Activated CD4-positive, alpha-beta T cell treated with anti-CD3 and anti-CD28 coated beads for 1 hour (primary cell): ENCODE measurements around the gene NDFIP2.

Source experiments
- DNase-seq: peaks from one replicate; pipeline ENCODE4 v3.0.0-alpha.2; 2020

NDFIP2 gene, protein sequence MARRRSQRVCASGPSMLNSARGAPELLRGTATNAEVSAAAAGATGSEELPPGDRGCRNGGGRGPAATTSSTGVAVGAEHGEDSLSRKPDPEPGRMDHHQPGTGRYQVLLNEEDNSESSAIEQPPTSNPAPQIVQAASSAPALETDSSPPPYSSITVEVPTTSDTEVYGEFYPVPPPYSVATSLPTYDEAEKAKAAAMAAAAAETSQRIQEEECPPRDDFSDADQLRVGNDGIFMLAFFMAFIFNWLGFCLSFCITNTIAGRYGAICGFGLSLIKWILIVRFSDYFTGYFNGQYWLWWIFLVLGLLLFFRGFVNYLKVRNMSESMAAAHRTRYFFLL

DNA sequence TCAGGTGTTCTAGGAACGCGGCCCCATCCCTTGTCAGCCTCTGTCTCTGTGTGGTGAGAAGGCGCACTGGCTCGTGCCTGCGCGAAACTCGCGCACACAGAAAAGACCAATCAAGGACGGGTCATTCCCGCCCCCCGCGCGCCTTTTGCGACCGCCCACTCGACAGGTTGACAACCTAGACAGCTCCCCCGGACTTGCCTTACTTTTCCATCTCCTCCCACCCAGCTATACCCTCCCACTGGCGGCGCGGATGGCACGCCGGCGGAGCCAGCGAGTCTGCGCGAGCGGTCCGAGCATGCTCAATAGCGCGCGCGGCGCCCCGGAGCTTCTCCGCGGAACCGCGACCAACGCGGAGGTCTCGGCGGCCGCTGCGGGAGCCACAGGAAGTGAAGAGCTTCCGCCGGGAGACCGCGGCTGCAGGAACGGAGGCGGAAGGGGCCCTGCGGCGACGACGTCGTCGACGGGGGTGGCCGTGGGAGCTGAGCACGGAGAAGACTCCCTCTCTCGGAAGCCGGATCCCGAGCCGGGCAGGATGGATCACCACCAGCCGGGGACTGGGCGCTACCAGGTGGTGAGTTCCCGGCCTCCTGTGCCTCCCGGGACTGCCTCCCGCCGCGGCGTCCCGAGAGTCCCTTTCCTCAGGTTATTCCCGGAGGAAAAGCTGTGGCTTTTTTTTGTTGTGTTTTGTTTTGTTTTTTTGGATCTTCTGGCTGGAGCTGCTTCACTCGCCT is at the start of gene NDFIP2:
NDFIP2 (plus strand) TSS at position 202 of the 731 bp plus-strand sequence; CDS start at position 251, 49 bp downstream.
- DNase-seq, result peak; percentile 76

DNA sequence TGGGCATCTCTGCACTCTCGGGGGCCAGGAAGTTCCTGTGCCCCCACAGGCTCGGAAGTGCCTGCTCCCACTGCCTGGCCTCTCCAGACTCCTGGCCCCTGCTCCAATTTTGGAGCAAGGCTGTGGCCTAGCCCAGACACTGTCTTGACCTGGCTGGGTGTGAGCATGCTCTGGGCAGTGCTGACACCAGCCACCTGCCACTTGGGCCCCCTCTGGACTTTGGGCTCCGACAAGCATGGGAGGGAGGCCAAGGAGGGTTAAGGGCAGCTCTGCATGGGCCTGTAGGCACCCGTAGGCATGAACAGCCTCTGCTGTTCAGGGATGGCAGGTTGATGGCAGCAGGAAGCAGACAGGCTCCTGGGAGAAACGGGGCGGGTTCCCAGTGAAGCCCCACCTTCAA is 48.9 kb upstream of the NDFIP2 start:
- DNase-seq, result no peak

DNA sequence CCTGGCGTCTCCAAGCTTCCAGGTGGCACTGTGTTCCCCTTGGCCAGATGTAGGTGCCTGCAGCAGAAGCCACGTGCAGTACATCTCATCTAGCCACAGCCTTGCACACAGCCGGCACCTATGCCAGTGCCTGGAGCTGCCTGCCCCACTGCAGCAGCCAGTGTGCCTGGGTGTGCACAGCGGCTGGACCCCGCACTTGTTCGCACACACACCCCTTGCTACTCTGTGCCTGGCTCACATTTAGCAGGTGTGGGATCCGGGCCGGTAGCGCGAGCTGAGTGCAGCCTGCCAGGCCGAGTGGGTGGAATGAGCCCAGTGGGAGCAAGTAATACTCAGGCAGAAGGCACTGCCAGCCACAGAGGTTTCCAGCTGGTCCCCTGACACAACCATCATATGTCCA is 48.0 kb upstream of the NDFIP2 start:
- DNase-seq, result no peak

GRCh38 chr13:79434556-79434955 is 46.4 kb upstream of the NDFIP2 start:
- DNase-seq, result no peak

- no peak for DNase-seq
Measured at GRCh38 chr13:79435561-79435990, 45.4 kb upstream of the NDFIP2 start.

- no peak for DNase-seq
Measured at GRCh38 chr13:79439275-79439674, 41.7 kb upstream of the NDFIP2 start.

DNA sequence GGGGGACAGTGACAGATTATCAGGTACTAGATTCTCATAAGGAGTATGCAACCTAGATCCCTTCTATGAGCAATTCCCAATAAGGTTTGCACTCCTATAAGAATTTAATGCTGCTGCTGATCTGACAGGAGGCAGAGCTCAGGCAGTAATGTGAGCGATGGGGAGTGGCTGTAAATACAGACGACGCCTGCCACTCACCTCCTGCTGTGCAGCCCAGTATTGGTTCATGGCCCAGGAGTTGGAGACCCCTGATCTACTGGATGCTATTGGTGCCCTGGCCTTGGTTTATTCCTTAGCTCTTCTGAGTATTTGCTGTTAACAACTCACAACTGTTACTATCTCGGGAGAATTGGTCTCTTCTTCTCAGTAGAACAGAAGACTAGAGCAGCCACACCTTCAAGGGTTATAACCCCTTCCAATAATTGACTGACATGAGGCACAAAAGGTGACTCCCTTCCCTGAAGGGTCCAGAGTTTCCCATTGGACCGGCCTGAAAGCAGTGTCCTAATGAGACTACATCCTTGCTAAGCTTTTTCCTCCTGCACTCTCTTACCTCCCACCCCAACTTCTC is 39.9 kb upstream of the NDFIP2 start:
- DNase-seq, result no peak

GRCh38 chr13:79442221-79442620 is 38.7 kb upstream of the NDFIP2 start:
- DNase-seq, result no peak

DNA sequence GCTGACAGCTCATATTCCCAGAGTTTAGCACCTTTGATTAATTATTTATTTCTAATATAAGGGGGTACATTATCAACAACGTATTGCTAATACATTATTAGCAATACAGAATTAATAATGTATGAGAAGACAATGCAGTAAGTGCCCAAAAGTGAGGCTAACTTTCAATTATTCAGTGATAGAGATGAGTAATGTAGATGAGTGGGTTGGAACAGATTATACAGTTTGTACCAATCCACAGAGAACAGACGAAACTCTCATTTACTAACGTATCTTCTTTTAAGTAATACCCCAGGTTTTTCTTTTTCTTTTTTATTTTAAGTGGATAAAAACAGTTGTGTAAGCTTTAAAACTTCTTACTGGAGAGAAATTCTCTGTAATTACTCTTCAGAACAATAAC is 38.2 kb upstream of the NDFIP2 start:
- no peak for DNase-seq

GRCh38 chr13:79445968-79446645 is 34.8 kb upstream of the NDFIP2 start:
- DNase-seq, result no peak

DNA sequence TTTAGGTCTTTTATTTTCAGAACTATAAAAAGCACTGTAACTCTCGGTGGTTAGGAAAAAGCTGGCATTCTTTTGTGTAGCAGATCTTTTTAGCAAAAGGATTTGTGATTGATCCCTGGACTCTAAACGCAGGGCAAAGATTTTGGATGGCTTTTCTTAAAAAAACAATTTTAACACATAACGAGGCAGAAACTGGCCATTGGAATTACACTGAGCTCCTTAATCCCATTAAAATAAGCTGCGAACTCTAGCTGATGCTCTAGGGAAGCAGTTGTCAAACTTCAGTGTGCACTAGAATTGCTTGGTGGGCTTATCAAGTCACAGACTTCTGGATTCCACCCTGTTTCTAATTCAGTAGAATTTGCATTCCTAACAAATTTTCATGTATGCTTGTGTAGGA is 33.8 kb upstream of the NDFIP2 start:
- DNase-seq, result no peak

DNA sequence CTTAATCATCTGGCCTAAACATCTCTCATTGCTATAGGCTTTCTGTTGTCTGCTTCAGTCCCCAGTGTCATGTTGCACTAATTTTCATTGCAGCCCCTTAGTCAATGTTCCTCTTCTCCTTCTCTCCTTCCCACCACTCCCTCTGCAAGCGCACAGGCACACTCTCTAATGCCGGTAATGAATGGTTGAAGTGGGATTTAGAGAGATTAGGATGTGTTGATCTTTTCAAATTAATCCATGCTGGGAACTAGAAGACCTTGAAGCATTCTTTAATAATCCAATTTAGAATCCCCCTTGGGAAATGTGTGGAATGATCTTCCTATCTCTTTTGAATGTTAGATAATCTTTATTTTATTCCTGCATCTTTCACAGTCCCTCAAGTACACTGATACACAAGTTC is 33.2 kb upstream of the NDFIP2 start:
- DNase-seq, result no peak

GRCh38 chr13:79448413-79448812 is 32.5 kb upstream of the NDFIP2 start:
- no peak for DNase-seq

GRCh38 chr13:79450110-79450509 is 30.8 kb upstream of the NDFIP2 start:
- DNase-seq, result no peak

DNA sequence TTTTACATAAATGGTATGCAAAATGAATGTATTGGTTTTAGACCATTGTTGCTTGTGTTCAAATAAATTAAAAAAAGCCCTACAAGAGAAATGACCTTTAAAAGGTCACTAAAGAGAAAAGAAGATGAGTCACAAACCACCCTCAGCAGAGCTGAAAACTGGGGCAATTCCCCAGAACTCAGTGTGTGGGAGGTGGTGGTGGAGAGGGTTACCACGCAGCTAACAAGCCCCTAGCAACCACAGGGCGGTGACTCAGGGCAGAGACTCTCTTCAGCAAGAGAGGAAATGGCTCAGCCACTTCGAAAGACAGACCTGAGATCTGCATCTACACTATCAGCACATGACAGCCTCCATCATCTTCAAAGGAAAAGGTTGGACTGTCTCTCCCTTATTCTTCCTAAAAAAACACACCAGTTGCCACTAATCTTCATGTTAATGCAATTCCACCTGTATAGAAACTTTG is 29.4 kb upstream of the NDFIP2 start:
- DNase-seq, result peak; percentile 82

DNA sequence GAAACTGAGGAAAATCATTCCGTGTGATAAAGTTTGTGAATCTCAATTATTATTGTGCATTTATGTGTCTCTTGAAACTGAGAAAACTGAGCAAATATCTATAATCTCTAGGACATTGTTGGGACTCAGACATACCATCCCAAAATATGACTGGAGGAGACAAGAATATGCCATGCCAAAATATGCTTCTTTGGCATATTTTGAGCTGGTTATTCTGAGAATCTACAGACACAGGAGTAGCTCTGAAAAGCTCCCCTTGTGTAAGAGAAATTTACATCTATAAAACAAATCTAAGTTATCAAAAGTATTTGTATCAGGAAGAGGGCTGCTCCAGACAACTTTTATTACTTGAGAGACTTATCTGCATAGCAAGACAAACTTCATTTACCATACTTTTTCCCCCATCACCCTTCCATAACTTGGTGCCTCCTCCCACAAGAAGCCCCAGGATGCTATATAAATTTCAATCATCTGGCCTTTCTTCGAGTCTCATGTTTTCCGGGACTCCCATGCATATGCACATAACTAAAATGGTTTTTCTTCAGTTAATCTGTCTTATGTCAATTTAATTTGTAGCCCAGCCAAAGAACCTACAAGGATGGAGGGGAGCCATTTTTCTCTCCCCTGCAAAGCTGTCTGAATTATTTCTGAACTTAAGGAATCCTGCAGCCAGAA is 28.6 kb upstream of the NDFIP2 start:
- DNase-seq, result no peak

GRCh38 chr13:79455331-79455730 is 25.6 kb upstream of the NDFIP2 start:
- DNase-seq, result no peak

DNA sequence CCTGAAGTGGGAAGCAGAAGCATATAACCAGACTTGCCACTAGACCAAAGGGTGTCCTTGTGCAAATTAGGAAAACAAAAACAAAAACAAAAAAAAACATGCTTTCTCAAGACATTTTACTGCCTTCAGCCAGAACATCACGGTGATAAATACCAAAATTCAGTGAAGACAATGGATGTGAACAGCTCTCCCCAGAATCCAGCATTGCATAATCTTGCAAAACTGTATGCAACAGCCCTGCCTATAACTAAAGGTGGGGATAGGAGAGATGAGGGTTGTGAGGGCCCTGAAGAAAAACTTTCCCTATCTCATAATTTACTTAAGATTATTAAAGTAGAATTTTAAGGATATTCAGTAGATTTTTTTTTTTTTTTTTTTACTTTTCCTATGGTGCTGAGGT is 24.9 kb upstream of the NDFIP2 start:
- no peak for DNase-seq

GRCh38 chr13:79456656-79457365 is 24.1 kb upstream of the NDFIP2 start:
- DNase-seq, result no peak

- no peak for DNase-seq
Measured at GRCh38 chr13:79457390-79457789, 23.6 kb upstream of the NDFIP2 start.

GRCh38 chr13:79457948-79458347 is 23.0 kb upstream of the NDFIP2 start:
- no peak for DNase-seq

DNA sequence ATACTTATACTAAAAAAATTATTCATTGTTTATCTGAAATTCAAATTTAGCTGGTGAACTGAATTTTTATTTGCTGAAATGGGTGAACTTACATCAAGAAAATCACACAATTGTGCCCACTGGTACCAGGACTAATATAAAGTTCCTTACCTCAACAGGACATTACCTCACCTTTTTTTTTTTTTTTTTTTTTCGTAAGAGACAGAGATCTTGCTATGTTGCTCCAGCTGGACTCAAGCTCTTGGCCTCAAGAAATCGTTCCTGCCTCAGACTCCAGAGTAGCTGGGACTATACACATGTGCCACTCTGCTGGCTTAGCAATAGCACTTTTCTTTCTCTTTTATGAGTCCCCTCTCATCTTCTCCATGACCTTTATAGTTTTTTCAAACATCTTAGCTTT is 22.5 kb upstream of the NDFIP2 start:
- DNase-seq, result no peak
